Neuronal stem cell (in vitro differentiated cells): ENCODE measurements around the gene PRKD1.

Source experiments
- DNase-seq: peaks from one replicate; pipeline ENCODE4 v3.0.0-alpha.2; 2013; ENCODE audit warnings: low spot score
- H2AFZ ChIP-seq: one replicate; pipeline ENCODE4 v1.6.1; 2013; ENCODE audit warnings: mild to moderate bottlenecking, low read length, inconsistent platforms
- H2AK5ac ChIP-seq: 2 replicates; pipeline ENCODE4 v1.6.1; 2013; ENCODE audit warnings: low read depth, mild to moderate bottlenecking, inconsistent platforms, low read length, moderate library complexity, mixed read lengths
- H2BK120ac ChIP-seq: 2 replicates; pipeline ENCODE4 v1.6.1; 2013; ENCODE audit warnings: low read depth, mild to moderate bottlenecking, inconsistent platforms, low read length, moderate library complexity, mixed read lengths
- H2BK12ac ChIP-seq: one replicate; pipeline ENCODE4 v1.6.1; 2013; ENCODE audit warnings: low read length, inconsistent platforms
- H2BK15ac ChIP-seq: 2 replicates; pipeline ENCODE4 v1.6.1; 2013; ENCODE audit warnings: mild to moderate bottlenecking, low read length, inconsistent platforms, mixed read lengths
- H2BK5ac ChIP-seq: one replicate; pipeline ENCODE4 v1.6.1; 2013; ENCODE audit warnings: inconsistent platforms, mild to moderate bottlenecking, low read length, moderate library complexity
- H3K14ac ChIP-seq: one replicate; pipeline ENCODE4 v1.6.1; 2013; ENCODE audit warnings: low read length, inconsistent platforms
- H3K18ac ChIP-seq: 2 replicates; pipeline ENCODE4 v1.6.1; 2013; ENCODE audit warnings: low read length, inconsistent platforms
- H3K23ac ChIP-seq: 2 replicates; pipeline ENCODE4 v1.6.1; 2013; ENCODE audit warnings: low read depth, mild to moderate bottlenecking, mixed read lengths, low read length, inconsistent platforms; ENCODE audit not compliant: poor library complexity
- H3K27ac ChIP-seq: replicated peaks from 3 replicates; pipeline ENCODE4 v1.5.1; 2013; ENCODE audit warnings: low read length, inconsistent platforms
- H3K27me3 ChIP-seq, 3 experiments: 2 replicates each; pipeline ENCODE4 v1.6.1; 2013; ENCODE audit warnings: low read length in 3 of 3, mild to moderate bottlenecking in 2 of 3, inconsistent platforms in 1 of 3, low read depth in 1 of 3, mixed read lengths in 1 of 3, moderate library complexity in 1 of 3; ENCODE audit not compliant: control insufficient read depth in 3 of 3, insufficient read depth in 3 of 3
- H3K36me3 ChIP-seq, 2 donors: replicated peaks in 1 of 2; 2 replicates each; pipeline ENCODE4 v1.6.1; 2013; ENCODE audit warnings: low read length in 2 of 2; ENCODE audit not compliant: control insufficient read depth in 2 of 2, insufficient read depth in 2 of 2
- H3K4ac ChIP-seq: 2 replicates; pipeline ENCODE4 v1.6.1; 2013; ENCODE audit warnings: inconsistent platforms, mild to moderate bottlenecking, low read length, moderate library complexity
- H3K4me1 ChIP-seq, 2 donors: 1 replicate in 1 of 2; 2 replicates in 1 of 2; pipeline ENCODE4 v1.6.1; 2013; ENCODE audit warnings: low read length in 2 of 2, low read depth in 1 of 2; ENCODE audit not compliant: control insufficient read depth in 2 of 2, insufficient read depth in 1 of 2
- H3K4me2 ChIP-seq: one replicate; pipeline ENCODE4 v1.6.1; 2013; ENCODE audit warnings: mild to moderate bottlenecking, low read length, inconsistent platforms; ENCODE audit not compliant: insufficient read depth, poor library complexity, severe bottlenecking
- H3K4me3 ChIP-seq, 2 donors: 2 replicates each; pipeline ENCODE4 v1.5.1; 2013; ENCODE audit warnings: low read length in 2 of 2, mild to moderate bottlenecking in 2 of 2, inconsistent platforms in 1 of 2, moderate library complexity in 1 of 2
- H3K79me1 ChIP-seq: one replicate; pipeline ENCODE4 v1.6.1; 2013; ENCODE audit warnings: low read depth, mild to moderate bottlenecking, inconsistent platforms, low read length, moderate library complexity
- H3K9ac ChIP-seq: one replicate; pipeline ENCODE4 v1.6.1; 2013; ENCODE audit warnings: mild to moderate bottlenecking, low read depth, low read length, inconsistent platforms; ENCODE audit not compliant: poor library complexity
- H3K9me3 ChIP-seq, 2 donors: replicated peaks in 1 of 2; 2 replicates each; pipeline versions ENCODE3 to v1.6.1; 2013; ENCODE audit warnings: low read length in 2 of 2, mild to moderate bottlenecking in 2 of 2, inconsistent platforms in 1 of 2, low read depth in 1 of 2, mixed read lengths in 1 of 2, moderate library complexity in 1 of 2; ENCODE audit not compliant: control insufficient read depth in 2 of 2, insufficient read depth in 1 of 2
- H4K8ac ChIP-seq: one replicate; pipeline ENCODE4 v1.6.1; 2013; ENCODE audit warnings: low read depth, mild to moderate bottlenecking, inconsistent platforms, low read length, moderate library complexity
- H4K91ac ChIP-seq: one replicate; pipeline ENCODE4 v1.6.1; 2013; ENCODE audit warnings: low read length, low read depth, mild to moderate bottlenecking, inconsistent platforms; ENCODE audit not compliant: poor library complexity
- WGBS, 2 donors: extraction: QIAGEN DNeasy Blood & Tissue Kit; methylation state at CpG; one replicate each; pipeline ENCODE4 v1.1.7; 2013; ENCODE audit warnings: missing lambda C conversion rate in 2 of 2, mixed read lengths in 1 of 2; ENCODE audit not compliant: insufficient read length in 2 of 2, insufficient replicate concordance in 1 of 2; ENCODE audit errors: extremely low coverage in 2 of 2; 5-methylcytosine and 5-hydroxymethylcytosine counted together

Gene PRKD1

DNA sequence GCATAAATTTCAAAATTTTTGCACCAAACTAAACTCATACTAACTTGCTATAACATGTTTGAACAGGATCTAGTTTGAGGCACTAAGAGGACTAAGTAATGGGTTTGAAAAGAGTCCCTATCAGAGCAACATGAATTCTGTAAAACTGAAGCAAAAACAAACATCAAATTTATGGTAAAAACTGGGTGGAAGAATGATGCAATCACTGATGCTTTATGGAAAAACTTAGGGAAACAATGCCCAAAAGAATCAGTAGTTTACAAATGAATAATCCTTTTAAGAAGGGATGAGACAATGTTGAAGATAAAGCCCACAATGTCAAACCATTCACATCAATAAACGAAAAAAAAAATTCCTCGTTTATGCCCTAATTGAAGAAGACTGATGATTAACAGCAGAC, 88.9 kb downstream of the PRKD1 start:
- Histone ChIP-seq H3K27me3 (no peaks in the 10 kb centered on the region), H3K4me3 (no peak overlapping the region), H3K79me1 (no peaks in the 10 kb centered on the region), H2AFZ (no peak overlapping the region), H3K14ac (no peak overlapping the region), H3K23ac (no peak overlapping the region), H3K36me3 (no peaks in the 10 kb centered on the region), H2AK5ac (no peak overlapping the region), H2BK12ac (no peak overlapping the region), H3K9me3 (peaks cover 5 to 9% of the 10 kb centered on the region in 2 donors), H2BK15ac (no peak overlapping the region), H3K27ac (no peak overlapping the region), H2BK120ac (no peak overlapping the region), H3K4me1 (no peaks in the 10 kb centered on the region), H3K4me2 (no peak overlapping the region), H2BK5ac (no peak overlapping the region), H3K9ac (no peak overlapping the region), H3K18ac (no peak overlapping the region), H4K8ac (no peak overlapping the region), H4K91ac (no peak overlapping the region), H3K4ac (no peak overlapping the region)
- DNase-seq, result no peak
- WGBS, 2 donors, result no CpG with 5 or more reads among the region's 2 CpGs

DNA sequence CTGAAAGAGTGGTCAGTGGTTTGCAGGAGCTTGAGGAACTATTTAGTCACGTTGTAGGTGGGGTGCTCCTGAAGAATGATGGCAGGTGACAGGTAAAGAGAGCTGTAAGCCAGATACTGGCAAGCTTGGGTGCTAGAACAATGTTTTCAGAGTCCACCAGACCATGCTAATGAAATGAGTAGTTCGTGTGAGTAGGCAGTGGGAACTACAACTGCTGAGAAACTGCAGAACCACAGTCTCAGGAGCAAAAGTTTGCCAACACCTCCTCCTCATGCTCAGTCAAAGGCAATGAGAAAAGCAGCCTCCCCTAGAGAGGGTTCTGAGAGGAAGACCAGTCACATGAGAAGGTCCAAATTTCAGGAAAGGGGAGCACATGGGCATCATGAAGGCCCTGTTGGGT, 91.3 kb downstream of the PRKD1 start:
- H3K79me1 ChIP-seq, result no peaks in the 10 kb centered on the region
- no peak overlapping the region for H4K8ac ChIP-seq
- no peak overlapping the region for H2AK5ac ChIP-seq
- H3K9ac ChIP-seq, result no peak overlapping the region
- H3K14ac ChIP-seq, result no peak overlapping the region
- H3K27ac ChIP-seq, result no peak overlapping the region
- H3K23ac ChIP-seq, result no peak overlapping the region
- H4K91ac ChIP-seq, result no peak overlapping the region
- no peaks in the 10 kb centered on the region for H3K4me1 ChIP-seq
- H2AFZ ChIP-seq, result no peak overlapping the region
- H2BK12ac ChIP-seq, result no peak overlapping the region
- no peak for DNase-seq
- no peak overlapping the region for H3K4ac ChIP-seq
- H2BK5ac ChIP-seq, result no peak overlapping the region
- H2BK120ac ChIP-seq, result no peak overlapping the region
- no peak overlapping the region for H3K18ac ChIP-seq
- no peak overlapping the region for H3K4me2 ChIP-seq
- no CpG with 5 or more reads among the region's 2 CpGs for WGBS, 2 donors
- no peaks in the 10 kb centered on the region for H3K36me3 ChIP-seq
- peaks cover 5 to 9% of the 10 kb centered on the region in 2 donors for H3K9me3 ChIP-seq
- no peak overlapping the region for H3K4me3 ChIP-seq
- H2BK15ac ChIP-seq, result no peak overlapping the region
- no peaks in the 10 kb centered on the region for H3K27me3 ChIP-seq

- H3K79me1 ChIP-seq, result no peaks in the 10 kb centered on the region
- no peaks in the 10 kb centered on the region for H3K27me3 ChIP-seq
- H3K9me3 ChIP-seq, result no peaks in the 10 kb centered on the region
- no peak overlapping the region for H2BK120ac ChIP-seq
- no peak overlapping the region for H3K14ac ChIP-seq
- H3K23ac ChIP-seq, result no peak overlapping the region
- no CpG with 5 or more reads among the region's 3 CpGs for WGBS, 2 donors
- no peak overlapping the region for H3K27ac ChIP-seq
- H4K8ac ChIP-seq, result no peak overlapping the region
- H3K36me3 ChIP-seq, result no peaks in the 10 kb centered on the region
- no peak overlapping the region for H4K91ac ChIP-seq
- no peak overlapping the region for H3K4me3 ChIP-seq
- no peak for DNase-seq
- no peak overlapping the region for H3K4ac ChIP-seq
- no peak overlapping the region for H3K9ac ChIP-seq
- no peak overlapping the region for H3K4me2 ChIP-seq
- H3K18ac ChIP-seq, result no peak overlapping the region
- no peak overlapping the region for H2BK15ac ChIP-seq
- no peak overlapping the region for H2BK5ac ChIP-seq
- H2BK12ac ChIP-seq, result no peak overlapping the region
- no peak overlapping the region for H2AK5ac ChIP-seq
- no peak overlapping the region for H2AFZ ChIP-seq
- no peaks in the 10 kb centered on the region for H3K4me1 ChIP-seq
Observed at GRCh38 chr14:29832042-29832441, 95.6 kb downstream of the PRKD1 start.

- Histone ChIP-seq H2BK5ac (no peak overlapping the region), H3K9me3 (no peaks in the 10 kb centered on the region), H3K4me1 (no peaks in the 10 kb centered on the region), H3K14ac (no peak overlapping the region), H2AK5ac (no peak overlapping the region), H3K9ac (no peak overlapping the region), H4K91ac (no peak overlapping the region), H3K27ac (no peak overlapping the region), H2AFZ (no peak overlapping the region), H3K27me3 (no peaks in the 10 kb centered on the region), H3K18ac (no peak overlapping the region), H3K4me2 (no peak overlapping the region), H4K8ac (no peak overlapping the region), H2BK120ac (no peak overlapping the region), H3K23ac (no peak overlapping the region), H3K4me3 (no peak overlapping the region), H3K79me1 (no peaks in the 10 kb centered on the region), H2BK12ac (no peak overlapping the region), H3K4ac (no peak overlapping the region), H2BK15ac (no peak overlapping the region), H3K36me3 (no peaks in the 10 kb centered on the region)
- no peak for DNase-seq
- no CpG with 5 or more reads among the region's 2 CpGs for WGBS, 2 donors
Observed at GRCh38 chr14:29829851-29830250, 97.8 kb downstream of the PRKD1 start.
